K562 (cell line): ENCODE measurements around the gene XPA. TPM values are rescaled to one million over a fixed set of nuclear protein-coding genes. Genes with fewer than 3 reads are reported as not detected.

Experiments used
- AFF1 ChIP-seq, 2 experiments: fragments of 450-650 bp; IDR thresholded peaks; 2 replicates each; pipeline ENCODE4 v1.6.1; 2018; ENCODE audit warnings: mild to moderate bottlenecking in 2 of 2, low read depth in 1 of 2; ENCODE audit not compliant: partially characterized antibody in 2 of 2
- ELF4 ChIP-seq: fragments of 450-650 bp; formaldehyde crosslinking; IDR thresholded peaks from 2 replicates; pipeline ENCODE4 v1.4.0; 2022; ENCODE audit warnings: missing genetic modification characterization
- TSHZ1 ChIP-seq: fragments of 250-450 bp; sonication (Bioruptor Pico); IDR thresholded peaks from 2 replicates; pipeline ENCODE4 v1.4.0; 2020; ENCODE audit warnings: mild to moderate bottlenecking, moderate library complexity
- ZNF707 ChIP-seq: fragments of 250-450 bp; sonication (Bioruptor Pico); conservative IDR thresholded peaks from 2 replicates; pipeline ENCODE4 v1.8.0; 2022; ENCODE audit warnings: inconsistent platforms, mild to moderate bottlenecking, moderate library complexity
- polyA plus RNA-seq, 8 experiments: library from polyadenylated mRNA; depleted of rRNA in 4 of 8; stranded (reverse) in 5 of 8; unstranded in 3 of 8; fragments of >200 nt; fragmentation: Nextera tagmentation in 2 of 8; fragmentation: Illumina TruSeq in 1 of 8; extraction: Ambion mirVana in 2 of 8; extraction: Trizol in 1 of 8; gene quantifications; 2 replicates each; pipeline versions ENCODE4 v1.2.1 to v1.2.3, GENCODE V29; 2011 to 2014; ENCODE audit warnings: inconsistent platforms in 1 of 8, missing spikeins in 1 of 8
- total RNA-seq, 7 experiments: library from RNA; depleted of rRNA in 6 of 7; stranded (reverse); fragments of >200 nt in 6 of 7; fragmentation: Illumina TruSeq in 2 of 7; extraction: Trizol in 2 of 7; gene quantifications; 2 replicates each; pipeline versions ENCODE4 v1.2.1 to v1.2.3, GENCODE V29; 2011 to 2021; ENCODE audit warnings: low replicate concordance in 1 of 7

The XPA gene
- total and polyA plus RNA-seq, 9 of the 15 experiments (the other 6 are each of a cell fraction or from before 2014, with no cell fraction given), result 5.1 to 18.2 (median 14.1) TPM

GRCh38 chr9:97705354-97705950 is 8.3 kb upstream of the XPA start (continued):
- TF ChIP-seq TSHZ1 (CRISPR knock-in tag) (no peak), ZNF707 (CRISPR knock-in tag) (no peak), ELF4 (no peak), AFF1 (IDR thresholded peaks at IDR 0.05; ENCODE audit: low read depth in 1 of 2, partially characterized antibody in 2 of 2) (no peak)
